ENCODE measurements around the gene SOAT1. TPM values are rescaled to one million over a fixed set of nuclear protein-coding genes. Genes with fewer than 3 reads are reported as not detected.
"Not testable (repeated sequence)": the region's sequence is repeated elsewhere in the genome, so short reads cannot be mapped to it uniquely, and the experiment has no call there.

The SOAT1 gene
- total RNA-seq, 6 donors from 2014 or later, result 14.6 to 95.6 (median 34.3) TPM

GRCh38 chr1:179376223-179376622, 82.6 kb downstream of the SOAT1 start:
- DNase-seq, result no peak
- TF ChIP-seq POLR2AphosphoS5 (IDR thresholded peaks at IDR 0.05) (no peak), CTCF (IDR thresholded peaks at IDR 0.05) (no peak), POLR2A (IDR thresholded peaks at IDR 0.05) (no peak), EP300 (IDR thresholded peaks at IDR 0.05) (no peak)
- H3K27me3 ChIP-seq, result no peaks in the 10 kb centered on the region
- H3K4me3 ChIP-seq, result no peak overlapping the region
- H3K9me3 ChIP-seq, result no peaks in the 10 kb centered on the region
- no peak overlapping the region for H3K27ac ChIP-seq
- no peak for ATAC-seq (ENCODE audit: low FRiP score in 2 of 2)
- no peaks in the 10 kb centered on the region for H3K4me1 ChIP-seq
- no peaks in the 10 kb centered on the region for H3K36me3 ChIP-seq
- WGBS, 2 donors, result 89 to 91% methylated on average over 6 of the region's 6 CpGs

GRCh38 chr1:179380299-179380698, 86.7 kb downstream of the SOAT1 start:
- no peaks in the 10 kb centered on the region for H3K27me3 ChIP-seq
- no peak overlapping the region for H3K4me3 ChIP-seq
- no peaks in the 10 kb centered on the region for H3K36me3 ChIP-seq
- no peak overlapping the region for H3K27ac ChIP-seq
- H3K9me3 ChIP-seq, result no peaks in the 10 kb centered on the region
- TF ChIP-seq POLR2A (IDR thresholded peaks at IDR 0.05), result no peak
- no peak for TF ChIP-seq POLR2AphosphoS5 (IDR thresholded peaks at IDR 0.05)
- TF ChIP-seq CTCF (IDR thresholded peaks at IDR 0.05), result no peak
- no peak for TF ChIP-seq EP300 (IDR thresholded peaks at IDR 0.05)
- no peaks in the 10 kb centered on the region for H3K4me1 ChIP-seq
- ATAC-seq (ENCODE audit: low FRiP score in 2 of 2) (no peak), DNase-seq (no peak)

DNA sequence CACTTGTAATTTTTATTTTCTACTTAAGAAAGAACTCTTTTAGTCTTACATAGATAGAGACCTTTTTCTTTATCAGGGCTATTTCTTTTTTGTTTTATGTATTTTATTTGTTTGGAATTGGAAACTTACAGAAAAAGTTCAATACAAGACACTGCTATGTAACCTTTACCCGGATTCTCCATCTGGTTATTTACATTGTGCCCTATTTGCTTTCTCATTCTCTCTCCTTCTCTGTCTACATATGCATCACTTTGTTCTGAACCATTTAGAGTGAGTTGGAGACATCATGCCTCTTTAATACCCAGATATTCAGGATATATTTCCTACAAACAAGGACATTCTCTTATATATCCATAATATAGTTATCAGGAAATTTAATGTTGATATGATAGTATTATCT, 90.4 kb downstream of the SOAT1 start:
- Histone ChIP-seq H3K4me3 (no peak overlapping the region), H3K9me3 (no peaks in the 10 kb centered on the region), H3K36me3 (no peaks in the 10 kb centered on the region), H3K27ac (no peak overlapping the region), H3K4me1 (no peaks in the 10 kb centered on the region), H3K27me3 (no peaks in the 10 kb centered on the region)
- 71 to 76% methylated on average over 1 of the region's 1 CpG for WGBS, 2 donors
- no peak for TF ChIP-seq CTCF (IDR thresholded peaks at IDR 0.05)
- TF ChIP-seq EP300 (IDR thresholded peaks at IDR 0.05), result no peak
- no peak for TF ChIP-seq POLR2A (IDR thresholded peaks at IDR 0.05)
- no peak for TF ChIP-seq POLR2AphosphoS5 (IDR thresholded peaks at IDR 0.05)
- no peak for DNase-seq
- ATAC-seq (ENCODE audit: low FRiP score in 2 of 2), result no peak

- 89 to 95% methylated on average over 1 of the region's 1 CpG for WGBS, 2 donors
- H3K36me3 ChIP-seq, result no peaks in the 10 kb centered on the region
- H3K4me1 ChIP-seq, result no peaks in the 10 kb centered on the region
- TF ChIP-seq CTCF (IDR thresholded peaks at IDR 0.05) (no peak), POLR2AphosphoS5 (IDR thresholded peaks at IDR 0.05) (no peak), EP300 (IDR thresholded peaks at IDR 0.05) (no peak), POLR2A (IDR thresholded peaks at IDR 0.05) (no peak)
- H3K4me3 ChIP-seq, result no peak overlapping the region
- H3K27ac ChIP-seq, result no peak overlapping the region
- no peaks in the 10 kb centered on the region for H3K9me3 ChIP-seq
- ATAC-seq (ENCODE audit: low FRiP score in 2 of 2) (no peak), DNase-seq (no peak)
- no peaks in the 10 kb centered on the region for H3K27me3 ChIP-seq
Observed at GRCh38 chr1:179385510-179385909, 91.9 kb downstream of the SOAT1 start.

DNA sequence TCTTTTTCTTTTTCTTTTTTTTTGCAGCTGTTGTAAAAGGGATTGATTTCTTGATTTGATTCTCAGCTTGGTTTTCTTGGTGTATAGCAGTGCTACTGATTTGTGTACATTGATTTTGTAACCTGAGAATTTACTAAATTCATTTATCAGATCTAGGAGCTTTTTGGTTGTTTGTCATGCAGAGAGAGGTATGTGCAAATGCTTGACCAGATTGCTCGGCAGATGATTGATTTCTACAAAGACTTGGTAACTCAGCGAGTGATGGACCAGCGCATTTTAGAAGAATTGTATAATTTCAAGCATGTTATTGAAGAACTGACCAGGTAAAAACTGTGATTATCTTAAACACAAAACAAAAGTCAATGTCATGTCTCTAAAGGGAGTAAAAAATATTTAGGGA, 100.1 kb downstream of the SOAT1 start:
- 94 to 97% methylated on average over 3 of the region's 3 CpGs for WGBS, 2 donors
- no peaks in the 10 kb centered on the region for H3K27me3 ChIP-seq
- TF ChIP-seq CTCF (IDR thresholded peaks at IDR 0.05) (no peak), EP300 (IDR thresholded peaks at IDR 0.05) (no peak), POLR2AphosphoS5 (IDR thresholded peaks at IDR 0.05) (no peak), POLR2A (IDR thresholded peaks at IDR 0.05) (no peak)
- H3K9me3 ChIP-seq, result peaks cover 0 to 8% (median 2%) of the 10 kb centered on the region in 4 donors
- H3K4me3 ChIP-seq, result no peak overlapping the region
- ATAC-seq (ENCODE audit: low FRiP score in 2 of 2) (no peak), DNase-seq (no peak)
- no peaks in the 10 kb centered on the region for H3K36me3 ChIP-seq
- no peak overlapping the region for H3K27ac ChIP-seq
- H3K4me1 ChIP-seq, result no peaks in the 10 kb centered on the region

GRCh38 chr1:179399399-179399798, 105.8 kb downstream of the SOAT1 start:
- H3K27ac ChIP-seq; H3K9me3 ChIP-seq; H3K27me3 ChIP-seq; ATAC-seq (ENCODE audit: low FRiP score in 2 of 2); H3K4me3 ChIP-seq; H3K4me1 ChIP-seq; DNase-seq; H3K36me3 ChIP-seq: not testable (repeated sequence)
- 74 to 80% methylated on average over 2 of the region's 2 CpGs for WGBS, 2 donors
